ENCODE measurements around the gene IVD.

The IVD gene

DNA sequence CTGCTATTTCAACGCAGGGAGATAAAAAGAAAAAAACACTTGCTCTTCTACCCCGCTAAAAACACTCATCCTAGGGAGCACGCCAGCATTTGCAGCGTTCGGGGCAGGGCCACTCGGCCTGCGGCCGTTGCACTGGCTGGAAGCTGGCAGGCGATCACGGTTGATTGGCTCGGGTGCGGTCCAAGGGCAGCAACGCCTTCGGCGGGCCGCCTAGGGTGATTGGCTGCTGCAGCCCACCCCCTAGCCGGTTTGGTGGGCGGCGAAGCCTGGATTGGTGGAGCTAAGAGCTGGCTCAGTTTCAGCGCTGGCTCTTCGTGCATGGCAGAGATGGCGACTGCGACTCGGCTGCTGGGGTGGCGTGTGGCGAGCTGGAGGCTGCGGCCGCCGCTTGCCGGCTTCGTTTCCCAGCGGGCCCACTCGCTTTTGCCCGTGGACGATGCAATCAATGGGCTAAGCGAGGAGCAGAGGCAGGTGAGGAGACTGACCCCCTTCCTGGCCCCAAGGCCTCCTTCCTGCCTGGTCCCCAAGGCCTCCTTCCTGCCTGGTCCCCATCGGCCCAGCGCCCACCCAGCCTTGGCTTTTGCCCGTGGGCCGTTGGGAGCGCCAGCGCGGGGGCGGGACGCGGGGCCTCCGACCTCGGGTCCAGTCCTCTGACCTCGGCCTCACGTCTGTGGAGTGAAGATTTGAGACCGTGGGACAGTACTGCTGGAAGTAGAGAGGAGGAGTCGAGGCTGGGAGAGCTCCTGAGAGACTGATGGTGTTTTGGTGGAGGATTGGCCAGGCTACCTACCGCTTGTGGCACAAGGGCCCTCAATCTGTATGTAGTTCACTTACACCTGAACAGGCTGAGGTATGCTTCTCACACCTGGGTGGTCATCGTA lies at the start of gene IVD:
Gene IVD, plus strand, starts transcription at position 295 of the 881 bp plus-strand sequence. Its CDS starts 33 bp downstream, at position 328.
- DNase-seq: peak; percentile 92

GRCh38 chr15:40355976-40356585 lies 49.5 kb upstream of the IVD start:
- DNase-seq: no peak

DNA sequence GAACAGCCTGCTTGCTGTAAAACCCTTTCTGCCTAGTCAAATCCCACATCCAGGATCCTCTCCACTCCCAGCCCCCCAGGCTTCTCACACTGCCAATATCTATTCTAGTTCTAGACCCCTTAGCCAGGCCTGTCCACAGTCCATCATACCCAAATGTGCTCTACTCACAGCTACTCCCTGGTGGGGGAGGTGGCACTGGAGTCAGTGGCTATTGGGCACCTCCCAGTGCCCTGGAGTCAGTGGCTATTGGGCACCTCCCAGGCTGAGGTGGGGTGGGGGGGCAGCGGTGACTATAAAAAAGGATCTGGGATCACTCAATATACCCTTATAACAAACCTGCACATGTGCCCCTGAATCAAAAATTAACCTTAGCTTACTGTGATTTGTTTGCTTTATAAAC lies 48.3 kb upstream of the IVD start:
- no peak for DNase-seq

DNA sequence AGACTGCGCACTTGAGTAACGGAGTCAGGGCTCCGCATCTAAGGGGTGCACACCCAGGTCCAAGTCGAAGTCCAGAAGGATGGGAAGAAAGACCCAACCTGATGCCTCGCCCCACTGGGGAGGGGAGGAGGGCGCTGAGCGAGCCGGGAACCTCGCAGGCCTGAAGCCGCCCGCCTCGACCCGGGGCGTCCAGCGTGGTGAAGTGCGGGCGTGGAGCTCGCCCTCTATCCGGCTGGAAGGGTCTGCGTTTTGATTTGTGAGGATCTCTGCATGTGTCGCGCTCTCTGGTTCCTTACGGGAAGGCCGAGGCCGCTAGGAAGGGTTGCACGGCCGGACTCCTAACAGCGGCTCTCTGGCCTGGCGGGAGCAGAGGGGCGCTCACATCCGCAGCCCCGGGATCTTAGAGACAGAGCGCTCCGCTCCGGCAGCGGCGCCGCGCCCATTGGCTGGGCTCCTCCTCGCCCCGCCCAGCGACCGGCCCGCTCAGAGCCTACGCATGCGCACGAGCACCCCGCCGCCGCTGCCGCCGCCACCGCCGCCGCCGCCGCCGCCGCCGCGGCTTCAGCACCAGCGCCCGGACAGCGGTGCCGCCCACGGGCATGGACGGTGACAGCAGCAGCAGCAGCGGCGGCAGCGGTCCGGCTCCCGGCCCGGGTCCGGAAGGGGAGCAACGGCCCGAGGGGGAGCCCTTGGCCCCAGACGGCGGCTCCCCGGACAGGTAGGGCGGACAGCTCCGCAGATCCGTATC lies 47.7 kb upstream of the IVD start, which contains the start of gene DISP2:
Gene DISP2, plus strand, starts transcription at position 497 of the 748 bp plus-strand sequence. Its CDS starts 103 bp downstream, at position 600.
- DNase-seq: peak; percentile 92

GRCh38 chr15:40358471-40359353 lies 46.9 kb upstream of the IVD start:
- DNase-seq: peak; percentile 19

DNA sequence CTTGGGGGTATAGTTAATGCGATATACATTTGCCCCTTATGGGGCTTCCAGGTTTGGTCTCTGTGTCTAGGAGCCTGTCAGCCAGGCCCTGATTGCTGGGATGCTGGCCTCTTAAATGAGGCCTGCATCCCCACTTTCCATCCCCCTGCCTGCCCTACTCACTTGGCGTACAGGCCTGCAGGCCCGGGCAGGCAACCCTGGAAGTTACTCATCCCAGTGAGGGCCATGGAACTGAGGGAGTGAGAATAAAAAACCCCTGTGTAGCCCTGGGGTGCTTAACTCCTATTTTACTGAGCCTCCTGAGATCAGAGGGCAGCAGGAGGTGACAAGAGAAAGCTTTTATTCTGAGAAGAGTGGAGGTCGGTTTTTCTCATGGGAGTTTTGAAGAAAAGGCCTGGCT lies 45.6 kb upstream of the IVD start:
- DNase-seq: no peak

DNA sequence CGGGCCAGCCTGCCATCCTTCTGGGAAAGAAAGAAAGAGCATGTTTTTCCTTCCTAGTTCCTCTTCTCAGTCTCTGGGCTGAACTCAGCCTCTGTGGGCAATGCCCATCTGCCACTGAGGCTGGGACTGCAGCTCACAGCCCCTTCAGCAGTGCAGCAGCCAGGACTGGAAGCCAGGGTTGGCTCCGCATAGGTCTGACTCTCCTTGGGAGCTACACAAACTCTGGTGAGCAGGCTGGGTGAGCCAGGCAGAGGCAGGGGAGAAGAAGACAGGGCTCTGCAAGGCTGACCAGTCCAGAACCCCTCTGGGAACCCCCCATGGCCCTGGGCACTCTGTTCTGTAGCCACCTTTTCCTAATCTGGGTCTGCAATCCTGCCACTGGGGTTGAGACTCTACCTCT lies 44.0 kb upstream of the IVD start:
- no peak for DNase-seq

GRCh38 chr15:40363611-40364010 lies 42.0 kb upstream of the IVD start:
- no peak for DNase-seq

DNA sequence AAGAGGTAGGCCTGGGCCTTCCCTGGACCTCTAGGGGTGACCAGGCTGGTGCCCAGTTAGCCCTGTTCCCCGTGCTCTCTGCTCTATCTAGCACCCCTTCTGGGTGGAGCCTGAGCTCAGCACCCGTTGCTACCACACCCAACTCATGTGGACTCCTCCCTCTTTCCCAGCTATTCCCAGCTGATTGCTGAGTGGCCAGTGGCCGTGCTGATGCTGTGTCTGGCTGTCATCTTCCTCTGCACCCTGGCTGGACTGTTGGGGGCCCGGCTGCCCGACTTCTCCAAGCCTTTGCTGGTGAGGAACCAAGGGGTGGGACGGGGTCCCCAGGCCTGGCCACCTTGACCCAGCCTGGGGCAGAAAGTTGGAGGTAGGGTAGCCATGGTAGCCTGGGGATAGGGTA lies 41.3 kb upstream of the IVD start:
- DNase-seq: no peak

GRCh38 chr15:40365016-40365415 lies 40.6 kb upstream of the IVD start:
- DNase-seq: no peak

DNA sequence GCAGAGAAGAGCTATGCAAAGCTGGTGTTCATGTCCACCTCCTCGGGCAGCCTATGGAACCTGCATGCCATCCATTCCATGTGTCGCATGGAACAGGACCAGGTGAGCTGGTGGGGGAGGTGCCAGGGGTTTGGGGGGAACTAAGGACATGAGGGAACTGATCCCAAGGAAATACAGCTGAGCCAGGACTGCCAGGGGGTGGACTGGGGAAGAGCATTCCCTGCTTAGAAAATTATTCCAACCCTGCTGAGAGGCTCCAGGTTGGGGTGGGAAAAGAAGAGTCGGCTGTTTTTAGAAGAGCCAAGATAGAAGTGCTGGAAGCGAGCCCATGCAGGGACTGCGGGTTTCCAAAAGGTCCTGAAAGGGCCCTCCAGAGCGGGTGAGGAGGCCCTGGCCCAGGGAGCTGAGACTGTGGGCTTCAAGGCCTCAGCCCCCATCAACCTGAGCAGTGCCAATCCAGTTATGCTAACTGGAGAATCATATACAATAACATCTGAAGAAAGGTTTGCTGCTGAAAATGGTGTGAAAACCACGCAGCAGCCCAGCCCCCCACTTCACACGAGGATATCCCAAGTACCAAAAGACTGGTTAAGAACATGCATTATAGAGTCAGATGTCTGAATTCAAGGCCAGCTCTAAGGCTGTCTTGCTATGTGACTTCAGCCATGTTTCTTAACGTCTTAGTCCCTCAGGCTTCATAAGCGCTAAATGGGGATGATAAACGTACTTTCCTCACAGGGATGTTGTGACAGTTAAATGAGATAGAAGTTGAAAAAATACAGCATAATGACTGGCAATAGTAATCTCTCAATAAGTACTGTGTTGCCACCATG lies 39.8 kb upstream of the IVD start:
- no peak for DNase-seq

- no peak for DNase-seq
Observed at GRCh38 chr15:40366457-40367370, 38.9 kb upstream of the IVD start.

GRCh38 chr15:40367371-40367685 lies 38.3 kb upstream of the IVD start:
- DNase-seq: no peak

DNA sequence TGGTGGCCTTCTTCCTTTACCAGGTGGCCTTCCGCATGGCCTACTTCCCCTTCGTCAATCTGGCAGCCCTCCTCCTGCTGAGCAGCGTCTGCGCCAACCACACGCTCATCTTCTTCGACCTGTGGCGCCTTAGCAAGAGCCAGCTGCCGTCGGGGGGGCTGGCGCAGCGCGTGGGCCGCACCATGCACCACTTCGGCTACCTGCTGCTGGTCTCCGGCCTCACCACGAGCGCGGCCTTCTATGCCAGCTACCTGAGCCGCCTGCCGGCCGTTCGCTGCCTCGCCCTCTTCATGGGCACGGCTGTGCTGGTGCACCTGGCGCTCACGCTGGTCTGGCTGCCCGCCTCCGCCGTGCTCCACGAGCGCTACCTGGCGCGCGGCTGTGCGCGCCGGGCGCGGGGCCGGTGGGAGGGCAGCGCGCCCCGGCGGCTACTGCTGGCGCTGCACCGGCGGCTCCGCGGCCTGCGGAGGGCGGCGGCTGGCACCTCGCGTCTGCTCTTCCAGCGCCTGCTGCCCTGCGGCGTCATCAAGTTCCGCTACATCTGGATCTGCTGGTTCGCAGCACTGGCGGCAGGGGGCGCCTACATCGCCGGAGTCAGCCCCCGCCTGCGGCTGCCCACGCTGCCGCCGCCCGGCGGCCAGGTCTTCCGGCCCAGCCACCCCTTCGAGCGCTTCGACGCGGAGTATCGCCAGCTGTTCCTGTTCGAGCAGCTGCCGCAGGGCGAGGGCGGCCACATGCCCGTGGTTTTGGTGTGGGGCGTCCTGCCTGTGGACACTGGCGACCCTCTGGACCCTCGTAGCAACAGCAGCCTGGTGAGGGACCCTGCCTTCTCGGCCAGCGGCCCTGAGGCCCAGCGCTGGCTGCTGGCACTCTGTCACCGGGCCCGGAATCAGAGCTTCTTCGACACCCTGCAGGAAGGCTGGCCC lies 37.6 kb upstream of the IVD start:
- peak; percentile 88 for DNase-seq

DNA sequence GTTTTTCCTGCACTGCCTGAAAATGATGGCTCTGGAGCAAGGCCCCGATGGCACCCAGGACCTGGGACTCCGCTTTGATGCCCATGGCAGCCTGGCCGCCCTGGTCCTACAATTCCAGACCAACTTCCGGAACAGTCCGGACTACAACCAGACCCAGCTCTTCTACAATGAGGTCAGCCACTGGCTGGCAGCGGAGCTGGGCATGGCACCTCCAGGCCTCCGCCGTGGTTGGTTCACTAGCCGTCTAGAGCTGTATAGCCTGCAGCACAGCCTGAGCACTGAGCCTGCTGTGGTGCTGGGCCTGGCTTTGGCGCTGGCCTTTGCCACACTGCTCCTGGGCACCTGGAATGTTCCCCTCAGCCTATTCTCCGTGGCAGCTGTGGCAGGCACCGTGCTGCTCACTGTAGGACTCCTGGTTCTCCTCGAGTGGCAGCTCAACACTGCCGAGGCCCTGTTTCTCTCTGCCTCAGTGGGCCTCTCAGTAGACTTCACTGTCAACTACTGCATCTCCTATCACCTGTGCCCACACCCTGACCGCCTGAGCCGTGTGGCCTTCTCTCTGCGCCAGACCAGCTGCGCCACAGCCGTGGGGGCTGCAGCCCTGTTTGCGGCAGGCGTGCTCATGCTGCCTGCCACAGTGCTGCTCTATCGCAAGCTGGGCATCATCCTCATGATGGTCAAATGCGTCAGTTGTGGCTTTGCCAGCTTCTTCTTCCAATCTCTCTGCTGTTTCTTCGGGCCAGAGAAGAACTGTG lies 36.7 kb upstream of the IVD start:
- DNase-seq: no peak

DNA sequence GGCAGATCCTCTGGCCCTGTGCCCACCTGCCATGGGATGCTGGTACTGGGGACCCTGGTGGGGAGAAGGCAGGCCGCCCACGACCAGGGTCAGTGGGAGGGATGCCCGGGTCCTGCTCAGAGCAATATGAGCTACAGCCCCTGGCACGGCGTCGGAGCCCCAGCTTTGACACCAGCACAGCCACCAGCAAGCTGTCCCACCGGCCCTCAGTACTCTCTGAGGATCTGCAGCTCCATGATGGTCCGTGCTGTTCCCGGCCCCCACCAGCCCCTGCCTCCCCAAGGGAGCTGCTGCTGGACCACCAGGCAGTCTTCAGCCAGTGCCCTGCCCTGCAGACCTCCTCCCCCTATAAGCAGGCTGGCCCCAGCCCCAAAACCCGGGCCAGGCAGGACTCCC lies 36.1 kb upstream of the IVD start:
- DNase-seq: no peak

GRCh38 chr15:40369971-40370370 lies 35.6 kb upstream of the IVD start:
- no peak for DNase-seq

GRCh38 chr15:40372981-40373380 lies 32.6 kb upstream of the IVD start:
- no peak for DNase-seq

- no peak for DNase-seq
Observed at GRCh38 chr15:40377606-40378005, 28.0 kb upstream of the IVD start.
